ENCODE results near the gene SFTPB.
"Not testable (repeated sequence)": the region's sequence is repeated elsewhere in the genome, so short reads cannot be mapped to it uniquely, and the experiment has no call there.

Gene SFTPB

GRCh38 chr2:85655961-85656417 is 12.0 kb downstream of the SFTPB start:
- DNase-seq (ENCODE audit: low read depth): no peak

- no peak for DNase-seq (ENCODE audit: low read depth)
Observed at GRCh38 chr2:85653996-85654395, 14.0 kb downstream of the SFTPB start.

DNA sequence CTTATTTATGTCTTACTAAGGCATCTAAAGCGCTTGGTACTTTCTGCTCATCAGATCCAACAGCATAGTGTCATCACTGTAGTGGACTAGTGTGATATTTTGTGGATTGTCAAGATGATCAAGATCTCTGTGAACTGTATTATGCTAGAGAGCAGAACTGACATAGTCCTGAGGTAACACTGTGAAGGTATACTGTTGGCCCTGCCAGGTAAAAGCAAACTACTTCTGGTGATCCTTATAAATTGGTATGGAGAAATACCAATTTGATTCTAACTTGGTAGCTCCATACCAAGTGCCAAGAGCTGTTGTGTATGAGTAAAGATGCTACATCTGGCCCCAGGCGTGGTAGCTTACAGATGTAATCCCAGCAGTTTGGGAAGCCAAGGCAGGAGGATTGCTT is 15.9 kb downstream of the SFTPB start:
- DNase-seq (ENCODE audit: low read depth): no peak

- DNase-seq (ENCODE audit: low read depth): no peak
Observed at GRCh38 chr2:85651097-85651496, 16.9 kb downstream of the SFTPB start.

- no peak for DNase-seq (ENCODE audit: low read depth)
Observed at GRCh38 chr2:85650456-85650855, 17.5 kb downstream of the SFTPB start.

GRCh38 chr2:85649201-85650190 is 18.5 kb downstream of the SFTPB start:
- DNase-seq (ENCODE audit: low read depth): no peak

- no peak for DNase-seq (ENCODE audit: low read depth)
Observed at GRCh38 chr2:85648619-85649018, 19.4 kb downstream of the SFTPB start.

DNA sequence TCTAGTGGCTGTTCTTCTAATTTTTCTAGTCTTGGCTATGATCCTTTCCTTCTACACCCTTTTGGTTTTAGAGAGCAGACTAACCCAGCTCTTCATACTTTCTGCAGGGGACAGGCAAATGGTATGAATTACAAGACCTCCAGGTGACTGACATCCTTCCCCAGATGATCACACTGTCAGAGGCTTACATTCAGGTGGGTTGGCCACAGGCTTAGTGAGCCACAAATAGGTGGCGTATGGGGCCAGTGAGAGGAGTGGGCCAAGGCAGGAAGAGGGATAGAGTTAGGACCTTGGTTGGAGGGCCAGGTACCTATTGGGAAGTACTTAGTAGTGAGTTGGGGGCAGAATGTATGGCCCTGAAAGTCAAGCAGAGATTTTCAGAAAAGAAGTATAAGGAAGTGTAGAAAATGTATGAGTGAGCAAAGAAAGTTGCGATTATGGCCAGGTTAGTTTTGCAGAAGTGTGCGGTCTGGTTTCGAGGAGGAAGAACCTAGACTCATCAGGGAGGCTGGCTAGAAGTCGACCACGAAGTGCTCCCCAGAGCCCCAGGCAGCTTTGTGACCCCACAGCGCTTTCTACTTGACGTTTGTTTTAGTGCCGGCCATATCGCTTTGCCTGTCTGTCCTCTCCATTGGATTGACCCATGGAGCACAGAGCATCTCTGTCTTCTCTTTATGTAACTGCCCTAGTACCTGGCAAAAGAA is 20.0 kb downstream of the SFTPB start:
- DNase-seq (ENCODE audit: low read depth): no peak

- no peak for DNase-seq (ENCODE audit: low read depth)
Observed at GRCh38 chr2:85646166-85646565, 21.8 kb downstream of the SFTPB start.

GRCh38 chr2:85644909-85645308 is 23.1 kb downstream of the SFTPB start:
- DNase-seq (ENCODE audit: low read depth): no peak

GRCh38 chr2:85642725-85643124 is 25.3 kb downstream of the SFTPB start:
- no peak for DNase-seq (ENCODE audit: low read depth)

DNA sequence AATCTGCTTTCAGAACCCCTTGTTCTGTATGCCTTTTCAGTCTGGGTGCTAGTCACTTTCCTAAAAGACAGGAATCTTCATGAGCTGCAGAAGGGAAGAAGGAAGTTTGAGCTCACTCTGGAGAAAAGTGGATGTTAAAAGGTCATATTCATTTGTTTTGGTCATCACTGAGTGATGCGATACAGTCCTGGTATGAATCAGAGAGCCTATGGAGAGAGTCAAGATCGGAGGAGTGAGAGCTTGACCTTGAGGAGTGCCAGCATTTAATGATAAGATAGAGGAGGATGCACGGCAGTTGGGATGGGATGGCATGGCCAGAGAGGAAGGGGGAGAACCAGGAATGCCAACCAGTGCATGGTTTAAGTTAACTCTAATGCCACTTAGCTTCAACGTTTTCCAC is 32.4 kb downstream of the SFTPB start:
- no peak for DNase-seq (ENCODE audit: low read depth)

GRCh38 chr2:85635011-85635410 is 33.0 kb downstream of the SFTPB start:
- no peak for DNase-seq (ENCODE audit: low read depth)

GRCh38 chr2:85631316-85631715 is 36.7 kb downstream of the SFTPB start:
- no peak for DNase-seq (ENCODE audit: low read depth)

- DNase-seq (ENCODE audit: low read depth): no peak
Observed at GRCh38 chr2:85628658-85629057, 39.3 kb downstream of the SFTPB start.

DNA sequence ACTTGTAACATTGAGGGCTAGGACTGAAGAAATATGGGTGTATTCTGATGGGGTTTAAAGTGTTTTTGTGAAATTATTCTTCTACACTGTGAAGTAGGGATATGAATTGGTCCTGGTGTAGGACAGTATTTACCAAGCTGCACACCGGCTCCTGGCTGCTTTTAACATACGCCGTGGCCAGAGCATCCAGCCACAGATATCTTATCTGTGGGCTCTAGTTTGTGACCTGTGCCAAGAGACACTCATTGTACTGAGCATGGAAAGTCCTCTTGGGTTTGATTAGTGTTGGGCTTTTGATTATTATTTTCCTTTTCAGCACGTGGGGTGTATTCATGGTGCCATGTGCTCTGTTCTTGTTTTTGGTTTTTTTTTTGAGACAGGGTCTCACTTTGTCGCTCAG is 44.0 kb downstream of the SFTPB start:
- no peak for DNase-seq (ENCODE audit: low read depth)

DNA sequence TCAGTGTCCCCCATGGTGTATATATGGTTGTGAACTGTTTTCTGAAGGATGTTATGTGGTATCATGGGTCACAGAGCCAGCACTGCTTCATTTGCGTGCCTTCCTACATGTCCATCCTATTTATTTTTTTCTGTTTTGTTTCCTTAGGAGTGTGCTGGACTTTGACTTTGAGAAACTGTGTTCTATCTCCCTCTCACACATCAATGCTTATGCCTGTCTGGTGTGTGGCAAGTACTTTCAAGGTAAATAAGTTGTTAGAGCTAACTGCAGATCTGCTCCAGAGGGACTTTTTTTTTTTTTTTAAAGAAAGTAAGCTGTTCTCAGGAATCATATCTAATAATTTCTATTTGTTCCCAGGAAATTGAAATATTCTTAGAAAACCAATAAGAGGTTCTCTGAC is 46.7 kb downstream of the SFTPB start:
- DNase-seq (ENCODE audit: low read depth): no peak

- DNase-seq (ENCODE audit: low read depth): no peak
Observed at GRCh38 chr2:85619617-85620016, 48.4 kb downstream of the SFTPB start.

- not testable (repeated sequence) for DNase-seq (ENCODE audit: low read depth)
Observed at GRCh38 chr2:85617723-85618122, 50.3 kb downstream of the SFTPB start.

DNA sequence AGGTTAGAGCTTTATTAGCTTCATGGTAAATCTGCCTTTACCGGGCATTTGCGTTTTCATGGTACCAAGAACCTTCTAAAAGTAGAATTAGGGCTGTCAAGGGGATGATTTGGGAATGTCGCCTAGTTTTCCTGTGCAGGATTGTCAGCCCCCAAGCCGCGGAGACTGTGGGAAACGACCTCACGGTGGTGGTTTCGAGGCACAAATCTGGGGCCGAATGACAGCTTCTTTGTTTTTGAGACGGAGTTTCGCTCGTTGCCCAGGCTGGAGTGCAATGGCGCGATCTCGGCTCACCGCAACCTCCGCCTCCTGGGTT is 52.6 kb downstream of the SFTPB start:
- no peak for DNase-seq (ENCODE audit: low read depth)

- DNase-seq (ENCODE audit: low read depth): not testable (repeated sequence)
Observed at GRCh38 chr2:85614757-85615156, 53.2 kb downstream of the SFTPB start.

DNA sequence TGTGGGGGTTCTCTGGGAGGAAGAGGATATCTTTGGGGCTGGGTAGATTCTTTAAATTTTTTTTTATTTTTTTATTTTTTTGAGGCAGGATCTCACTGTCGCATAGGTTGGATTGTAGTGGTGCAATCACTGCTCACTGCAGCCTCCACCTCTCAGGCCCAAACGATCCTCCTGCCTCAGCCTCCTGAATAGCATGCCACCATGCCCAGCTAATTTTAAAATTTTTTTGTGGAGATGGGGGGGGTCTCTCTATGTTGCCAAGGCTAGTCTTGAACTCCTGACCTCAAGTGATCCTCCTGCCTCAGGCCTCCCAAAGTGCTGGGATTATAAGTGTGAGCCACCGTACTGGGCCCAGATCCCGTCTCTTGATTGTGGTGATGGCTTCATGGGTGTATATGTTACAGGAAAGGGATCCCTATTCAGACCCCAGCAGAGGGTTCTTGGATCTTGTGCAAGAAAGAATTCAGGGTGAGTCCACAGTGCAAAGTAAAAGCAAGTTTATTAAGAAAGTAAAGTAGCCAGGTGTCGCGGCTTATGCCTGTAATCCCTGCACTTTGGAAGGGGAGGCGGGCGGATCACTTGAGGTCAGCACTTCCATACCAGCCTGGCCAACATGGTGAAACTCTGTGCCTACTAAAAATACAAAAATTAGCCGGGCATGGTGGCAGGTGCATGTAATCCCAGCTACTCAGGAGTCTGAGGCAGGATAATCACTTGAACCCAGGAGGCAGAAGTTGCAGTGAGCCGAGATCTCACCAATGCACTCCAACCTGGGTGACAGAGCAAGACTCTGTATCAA is 54.1 kb downstream of the SFTPB start:
- DNase-seq (ENCODE audit: low read depth): no peak
